ENCODE results near the gene ALPK1. TPM values are rescaled to one million over a fixed set of nuclear protein-coding genes. Genes with fewer than 3 reads are reported as not detected.
"Not testable (repeated sequence)": the region's sequence is repeated elsewhere in the genome, so short reads cannot be mapped to it uniquely, and the experiment has no call there.

The ALPK1 gene
- total RNA-seq, 2 experiments from 2014 or later, result 14.0 to 14.7 TPM

GRCh38 chr4:112279025-112279881, 17.9 kb upstream of the ALPK1 start:
- Mint-ChIP-seq H3K36me3 (peaks cover 66% of the 10 kb centered on the region), H3K4me1 (peaks cover 69% of the 10 kb centered on the region), H3K27me3 (no peaks in the 10 kb centered on the region), H3K4me3 (peak overlapping the region; percentile 32), H3K27ac (peak overlapping the region; percentile 26), H3K9me3 (peaks cover 12% of the 10 kb centered on the region)
- no peak for DNase-seq

- H3K27me3 Mint-ChIP-seq, result no peaks in the 10 kb centered on the region
- no peak for DNase-seq
Observed at GRCh38 chr4:112279882-112280315, 17.3 kb upstream of the ALPK1 start.

DNA sequence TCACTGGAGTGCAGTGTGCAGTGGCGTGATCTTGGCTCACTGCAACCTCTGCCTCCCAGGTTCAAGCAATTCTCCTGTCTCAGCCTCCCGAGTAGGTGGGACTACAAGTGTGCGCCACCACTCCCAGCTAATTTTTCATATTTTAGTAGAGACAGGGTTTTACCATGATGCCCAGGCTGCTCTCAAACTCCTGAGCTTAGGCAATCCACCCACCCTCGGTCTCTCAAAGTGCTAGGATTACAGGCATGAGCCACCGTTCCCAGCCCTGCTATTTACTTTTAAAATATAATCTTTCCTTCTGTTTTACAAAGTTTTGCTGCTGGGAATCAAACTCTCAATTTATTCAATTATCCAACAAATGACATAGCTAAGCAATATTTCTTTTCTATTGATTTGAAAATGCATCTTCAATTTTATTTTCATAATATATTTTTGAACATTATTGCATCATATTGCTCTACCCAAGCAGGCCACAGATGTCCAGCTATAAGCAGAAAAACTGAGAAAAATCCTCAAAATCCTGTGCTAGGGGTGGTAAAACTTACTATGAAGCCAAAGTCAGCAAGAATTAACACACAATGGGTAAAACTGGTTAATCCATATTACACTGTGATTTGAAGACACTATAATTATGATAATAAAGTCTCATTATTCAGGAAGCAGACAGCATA, 16.6 kb upstream of the ALPK1 start:
- peaks cover 64% of the 10 kb centered on the region for H3K4me1 Mint-ChIP-seq
- H3K27ac Mint-ChIP-seq, result no peak overlapping the region
- H3K27me3 Mint-ChIP-seq, result no peaks in the 10 kb centered on the region
- H3K36me3 Mint-ChIP-seq, result peaks cover 67% of the 10 kb centered on the region
- no peak for DNase-seq
- peaks cover 12% of the 10 kb centered on the region for H3K9me3 Mint-ChIP-seq
- H3K4me3 Mint-ChIP-seq, result no peak overlapping the region

More at GRCh38 chr4:112279882-112280315, 17.3 kb upstream of the ALPK1 start:
- peaks cover 68% of the 10 kb centered on the region for H3K4me1 Mint-ChIP-seq
- H3K36me3 Mint-ChIP-seq, result peaks cover 69% of the 10 kb centered on the region
- no peak overlapping the region for H3K4me3 Mint-ChIP-seq
- H3K9me3 Mint-ChIP-seq, result peaks cover 12% of the 10 kb centered on the region
- no peak overlapping the region for H3K27ac Mint-ChIP-seq

DNA sequence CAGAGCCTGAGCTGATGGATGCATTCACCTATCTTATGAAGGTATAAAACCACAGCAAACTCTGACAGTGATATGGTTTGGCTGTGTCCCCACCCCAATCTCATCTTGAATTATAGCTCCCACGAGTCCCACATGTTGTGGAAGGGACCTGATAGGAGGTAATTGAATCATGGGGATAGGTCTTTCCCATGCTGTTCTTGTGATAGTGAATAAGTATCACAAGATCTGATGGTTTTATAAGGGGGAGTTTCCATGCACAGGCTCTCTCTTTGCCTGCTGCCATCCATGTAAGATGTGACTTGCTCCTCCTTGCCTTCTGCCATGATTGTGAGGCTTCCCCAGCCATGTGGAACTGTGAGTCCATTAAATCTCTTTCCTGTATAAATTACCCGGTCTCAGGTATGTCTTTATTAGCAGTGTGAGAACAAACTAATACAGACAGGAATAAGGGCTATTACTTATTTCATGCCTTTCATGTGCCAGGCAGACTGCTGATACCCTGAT, 15.2 kb upstream of the ALPK1 start:
- Mint-ChIP-seq H3K9me3 (peaks cover 18% of the 10 kb centered on the region), H3K4me1 (peaks cover 67% of the 10 kb centered on the region), H3K36me3 (peaks cover 71% of the 10 kb centered on the region), H3K4me3 (peak overlapping the region; percentile 13)
- not testable (repeated sequence) for DNase-seq, H3K27me3 Mint-ChIP-seq, H3K27ac Mint-ChIP-seq

GRCh38 chr4:112282860-112283667, 14.1 kb upstream of the ALPK1 start:
- Mint-ChIP-seq H3K27me3 (no peaks in the 10 kb centered on the region), H3K4me1 (peaks cover 67% of the 10 kb centered on the region), H3K9me3 (peaks cover 18% of the 10 kb centered on the region), H3K27ac (peak overlapping the region; percentile 20), H3K4me3 (peak overlapping the region; percentile 63), H3K36me3 (peaks cover 68% of the 10 kb centered on the region)
- DNase-seq, result no peak

GRCh38 chr4:112284166-112284565, 13.0 kb upstream of the ALPK1 start:
- Mint-ChIP-seq H3K4me1 (peaks cover 68% of the 10 kb centered on the region), H3K27ac (peak overlapping the region; percentile 90), H3K36me3 (peaks cover 61% of the 10 kb centered on the region), H3K27me3 (no peaks in the 10 kb centered on the region), H3K9me3 (peaks cover 18% of the 10 kb centered on the region), H3K4me3 (peak overlapping the region; percentile 98)
- no peak for DNase-seq

GRCh38 chr4:112284662-112285411, 12.3 kb upstream of the ALPK1 start:
- DNase-seq, result no peak
- peaks cover 18% of the 10 kb centered on the region for H3K9me3 Mint-ChIP-seq
- H3K4me3 Mint-ChIP-seq, result peak overlapping the region; percentile 98
- H3K36me3 Mint-ChIP-seq, result peaks cover 59% of the 10 kb centered on the region
- H3K4me1 Mint-ChIP-seq, result peaks cover 69% of the 10 kb centered on the region
- no peaks in the 10 kb centered on the region for H3K27me3 Mint-ChIP-seq
- H3K27ac Mint-ChIP-seq, result peak overlapping the region; percentile 90

DNA sequence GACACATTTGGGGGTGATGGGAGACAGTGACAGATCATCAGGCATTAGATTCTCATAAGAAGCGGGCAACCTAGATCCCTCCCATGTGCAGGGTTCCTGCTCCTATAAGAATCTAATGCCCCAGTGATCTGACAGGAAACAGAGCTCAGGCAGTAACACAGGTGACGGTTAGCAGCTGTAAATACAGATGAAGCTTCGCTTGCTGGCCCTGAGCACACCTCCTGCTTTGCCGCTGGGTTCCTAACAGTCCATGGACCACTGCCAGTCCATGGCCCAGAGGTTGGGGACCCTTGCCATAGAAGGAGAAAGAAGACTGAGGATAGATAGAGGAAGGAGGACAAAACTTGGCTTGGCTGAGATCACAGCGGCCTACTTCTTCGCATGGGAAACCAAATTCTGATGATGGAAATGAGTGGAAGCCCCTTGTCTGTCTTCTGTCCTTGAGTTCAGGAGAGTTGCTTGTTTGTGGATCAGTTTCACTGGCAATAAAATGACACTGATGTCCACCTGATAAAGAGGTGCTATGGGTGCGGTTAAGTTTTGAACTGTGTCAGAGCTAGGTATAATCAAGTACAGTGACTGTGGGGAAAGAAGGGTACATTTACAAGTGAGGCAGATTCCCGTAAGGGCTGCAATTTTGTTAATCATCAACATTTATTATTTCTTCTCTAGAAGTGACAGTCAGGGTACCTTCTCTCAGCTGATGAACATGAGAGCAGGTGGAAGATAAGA, 9.7 kb upstream of the ALPK1 start:
- Mint-ChIP-seq H3K36me3 (peaks cover 41% of the 10 kb centered on the region), H3K27ac (peak overlapping the region; percentile 90), H3K4me1 (peaks cover 58% of the 10 kb centered on the region), H3K4me3 (peak overlapping the region; percentile 73), H3K27me3 (no peaks in the 10 kb centered on the region), H3K9me3 (peaks cover 11% of the 10 kb centered on the region)
- DNase-seq, result no peak

- peaks cover 32% of the 10 kb centered on the region for H3K36me3 Mint-ChIP-seq
- H3K27me3 Mint-ChIP-seq, result no peaks in the 10 kb centered on the region
- peak overlapping the region; percentile 33 for H3K4me3 Mint-ChIP-seq
- peak overlapping the region; percentile 90 for H3K27ac Mint-ChIP-seq
- peaks cover 49% of the 10 kb centered on the region for H3K4me1 Mint-ChIP-seq
- DNase-seq, result no peak
- H3K9me3 Mint-ChIP-seq, result peaks cover 6% of the 10 kb centered on the region
Observed at GRCh38 chr4:112288455-112288854, 8.7 kb upstream of the ALPK1 start.

DNA sequence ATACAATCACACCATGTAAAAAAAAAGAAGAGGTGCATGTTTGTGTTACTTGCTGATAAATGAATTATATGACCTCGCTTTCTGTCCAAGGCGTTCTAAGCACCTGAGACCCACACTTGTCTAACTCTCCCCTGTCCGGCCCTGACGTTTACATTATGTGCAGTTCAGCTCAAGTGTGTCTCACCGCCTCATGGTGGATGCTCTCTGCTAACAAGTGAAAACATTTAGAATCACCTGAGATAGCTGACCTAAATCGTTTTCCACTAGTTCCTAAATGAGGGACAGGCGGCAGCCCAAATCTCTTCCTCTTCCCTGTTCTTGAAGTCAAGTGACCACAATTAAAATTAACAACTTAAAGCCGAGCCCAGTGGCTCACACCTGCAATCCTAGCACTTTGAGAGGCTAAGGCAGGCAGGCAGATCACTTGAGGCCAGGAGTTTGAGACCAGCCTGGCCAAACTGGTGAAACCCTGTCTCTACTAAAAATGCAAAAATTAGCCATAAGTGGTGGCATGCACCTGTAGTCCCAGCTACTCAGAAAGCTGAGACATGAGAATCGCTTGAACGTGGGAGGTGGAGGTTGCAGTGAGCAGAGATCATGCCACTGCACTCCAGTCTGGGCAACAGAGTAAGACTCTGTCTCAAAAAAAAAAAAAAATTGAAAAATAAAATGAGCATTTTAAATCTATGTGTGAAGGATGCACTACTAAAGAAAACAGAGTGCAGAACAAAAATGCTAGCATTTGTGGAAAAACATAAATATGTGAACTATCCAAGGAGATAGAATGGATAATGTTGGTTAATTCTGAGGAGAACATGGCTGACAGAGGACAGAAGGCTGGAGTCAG, 7.5 kb upstream of the ALPK1 start:
- peak overlapping the region; percentile 81 for H3K27ac Mint-ChIP-seq
- H3K4me1 Mint-ChIP-seq, result peaks cover 44% of the 10 kb centered on the region
- peaks cover 23% of the 10 kb centered on the region for H3K36me3 Mint-ChIP-seq
- H3K9me3 Mint-ChIP-seq, result peaks cover 6% of the 10 kb centered on the region
- H3K4me3 Mint-ChIP-seq, result no peak overlapping the region
- no peaks in the 10 kb centered on the region for H3K27me3 Mint-ChIP-seq
- DNase-seq, result no peak

DNA sequence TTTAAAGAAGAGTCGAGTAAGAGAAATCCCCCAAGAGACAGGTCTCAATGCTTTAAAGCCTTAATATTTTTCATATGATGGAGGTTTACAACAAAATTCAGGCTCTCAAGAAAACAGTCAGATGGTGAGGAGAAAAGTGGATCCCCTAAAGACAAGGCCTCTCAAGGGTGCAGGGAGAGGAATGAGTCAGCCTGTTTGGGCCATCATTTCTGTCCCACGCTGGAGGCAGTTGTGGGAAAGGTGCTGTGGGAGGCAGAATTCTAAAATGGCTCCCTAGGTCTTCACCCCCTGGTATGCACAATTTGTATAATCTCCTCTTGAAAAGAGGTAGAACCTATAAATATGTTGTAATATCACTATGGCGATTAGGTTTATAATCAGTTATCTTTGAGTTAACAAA, 6.8 kb upstream of the ALPK1 start:
- H3K27ac Mint-ChIP-seq, result peak overlapping the region; percentile 81
- H3K27me3 Mint-ChIP-seq, result no peaks in the 10 kb centered on the region
- no peak overlapping the region for H3K4me3 Mint-ChIP-seq
- peaks cover 44% of the 10 kb centered on the region for H3K4me1 Mint-ChIP-seq
- peak; percentile 39 for DNase-seq
- peaks cover 6% of the 10 kb centered on the region for H3K9me3 Mint-ChIP-seq
- H3K36me3 Mint-ChIP-seq, result peaks cover 18% of the 10 kb centered on the region

GRCh38 chr4:112299721-112300120, 2.6 kb downstream of the ALPK1 start:
- Mint-ChIP-seq H3K27ac (no peak overlapping the region), H3K9me3 (no peaks in the 10 kb centered on the region), H3K4me3 (no peak overlapping the region), H3K36me3 (no peaks in the 10 kb centered on the region), H3K27me3 (no peaks in the 10 kb centered on the region), H3K4me1 (peaks cover 24% of the 10 kb centered on the region)
- no peak for DNase-seq

All from activated naive CD8-positive, alpha-beta T cell treated with anti-CD3 and anti-CD28 coated beads for 36 hours (primary cell).